SK-N-SH (cell line): ENCODE results near the gene CSPG5. TPM values are rescaled to one million over a fixed set of nuclear protein-coding genes. Genes with fewer than 3 reads are reported as not detected.

Experiments used
- CTCF ChIA-PET: fragments of 300-600, 350-600 bp; formaldehyde crosslinking; extraction: SDS; loops from one replicate; lab custom pipeline; 2021; lab: Yijun Ruan, JAX
- POLR2A ChIA-PET: fragments of 350-600 bp; sonication (Branson Sonifier 250); formaldehyde crosslinking; extraction: SDS; loops from one replicate; lab custom pipeline; 2020; ENCODE audit warnings: antibody characterized with exemption, inconsistent platforms; lab: Yijun Ruan, JAX
- DNase-seq: peaks from one replicate; pipeline ENCODE4 v3.0.0; 2012
- H2AFZ ChIP-seq: fragments of 200-600 bp; sonication (generic); 2 replicates; pipeline ENCODE4 v1.8.1; 2016; ENCODE audit warnings: antibody characterized with exemption, mild to moderate bottlenecking, low read depth
- H3F3A ChIP-seq: fragments of 200-600 bp; sonication (generic); replicated peaks from 2 replicates; pipeline ENCODE3; 2016; ENCODE audit warnings: antibody characterized with exemption, mild to moderate bottlenecking; ENCODE audit not compliant: insufficient read depth
- H3K27ac ChIP-seq, 2 experiments: fragments of 200-500 bp in 1 of 2; fragments of 200-600 bp in 1 of 2; sonication (Bioruptor generic) in 1 of 2; sonication (generic), shearing (Covaris generic) in 1 of 2; 2 replicates each; pipeline versions ENCODE4 v1.5.1 to v1.6.1; 2014 to 2016; ENCODE audit warnings: low read depth in 2 of 2, inconsistent platforms in 1 of 2, low read length in 1 of 2, mild to moderate bottlenecking in 1 of 2, mixed read lengths in 1 of 2
- H3K27me3 ChIP-seq: fragments of 200-600 bp; sonication (generic), shearing (Covaris generic); 2 replicates; pipeline ENCODE4 v1.6.1; 2016; ENCODE audit warnings: mixed run types; ENCODE audit not compliant: insufficient read depth
- H3K36me3 ChIP-seq, 2 experiments: fragments of 200-500 bp in 1 of 2; fragments of 200-600 bp in 1 of 2; sonication (Bioruptor generic) in 1 of 2; sonication (generic) in 1 of 2; replicated peaks in 1 of 2; 2 replicates each; pipeline versions ENCODE3 to v1.5.1; 2014 to 2016; ENCODE audit warnings: low read length in 1 of 2, mild to moderate bottlenecking in 1 of 2; ENCODE audit not compliant: insufficient read depth in 2 of 2, control insufficient read depth in 1 of 2
- H3K4me1 ChIP-seq, 2 experiments: fragments of 200-500 bp in 1 of 2; fragments of 200-600 bp in 1 of 2; sonication (Bioruptor generic) in 1 of 2; sonication (generic), shearing (Covaris generic) in 1 of 2; 2 replicates each; pipeline versions ENCODE4 v1.5.1 to v1.6.1; 2014 to 2016; ENCODE audit warnings: low read depth in 1 of 2, low read length in 1 of 2, mixed run types in 1 of 2; ENCODE audit not compliant: insufficient read depth in 2 of 2, control insufficient read depth in 1 of 2
- H3K4me2 ChIP-seq: fragments of 200-600 bp; sonication (generic), shearing (Covaris generic); 2 replicates; pipeline ENCODE4 v1.6.1; 2017; ENCODE audit warnings: mixed run types
- H3K4me3 ChIP-seq, 2 experiments: fragments of 200-500 bp in 1 of 2; fragments of 200-600 bp in 1 of 2; sonication (Bioruptor generic) in 1 of 2; sonication (generic), shearing (Covaris generic) in 1 of 2; 2 replicates each; pipeline versions ENCODE4 v1.5.1 to v1.8.1; 2014 to 2016; ENCODE audit warnings: low read depth in 2 of 2, inconsistent platforms in 1 of 2, low read length in 1 of 2, mild to moderate bottlenecking in 1 of 2, mixed read lengths in 1 of 2, moderate library complexity in 1 of 2
- H3K79me2 ChIP-seq: fragments of 200-600 bp; sonication (generic); 2 replicates; pipeline ENCODE4 v1.8.1; 2017; ENCODE audit warnings: mild to moderate bottlenecking; ENCODE audit not compliant: insufficient read depth
- H3K9ac ChIP-seq: fragments of 200-600 bp; sonication (generic); 2 replicates; pipeline ENCODE4 v1.6.1; 2017; ENCODE audit warnings: mixed run types
- H3K9me2 ChIP-seq: fragments of 200-600 bp; sonication (generic); 2 replicates; pipeline ENCODE4 v1.6.1; 2017; ENCODE audit warnings: mixed run types
- H3K9me3 ChIP-seq: fragments of 200-600 bp; sonication (generic); 2 replicates; pipeline ENCODE4 v1.6.1; 2017; ENCODE audit warnings: mixed run types, mild to moderate bottlenecking, moderate library complexity
- H4K20me1 ChIP-seq: fragments of 200-600 bp; sonication (generic); 2 replicates; pipeline ENCODE4 v1.6.1; 2017; ENCODE audit warnings: mild to moderate bottlenecking, mixed run types; ENCODE audit not compliant: insufficient read depth
- CHD2 ChIP-seq: fragments of 150-350 bp; IDR thresholded peaks from 2 replicates; pipeline ENCODE4 v1.6.1; 2018; ENCODE audit warnings: low read length; ENCODE audit not compliant: partially characterized antibody
- ELF1 ChIP-seq: IDR thresholded peaks from 2 replicates; pipeline ENCODE4 v1.4.0; 2012
- EZH2phosphoT487 ChIP-seq: fragments of 200-600 bp; sonication (generic); IDR thresholded peaks from 2 replicates; pipeline ENCODE4 v1.6.1; 2017; ENCODE audit warnings: low read depth, mixed run types, mild to moderate bottlenecking, antibody characterized with exemption, moderate library complexity, borderline replicate concordance
- FOSL2 ChIP-seq: IDR thresholded peaks from 2 replicates; pipeline ENCODE4 v1.4.0; 2012; ENCODE audit warnings: low read depth, mild to moderate bottlenecking, moderate library complexity, borderline replicate concordance
- GATA2 ChIP-seq: sonication (generic); formaldehyde crosslinking; IDR thresholded peaks from 2 replicates; pipeline ENCODE4 v1.5.0; 2020; ENCODE audit warnings: mild to moderate bottlenecking, missing genetic modification reagents
- JUND ChIP-seq: IDR thresholded peaks from 2 replicates; pipeline ENCODE4 v1.4.0; 2012
- MEF2A ChIP-seq: IDR thresholded peaks from 2 replicates; pipeline ENCODE4 v1.4.0; 2012; ENCODE audit warnings: low read depth, borderline replicate concordance
- NFIC ChIP-seq: IDR thresholded peaks from 2 replicates; pipeline ENCODE4 v1.4.0; 2012; ENCODE audit warnings: borderline replicate concordance
- RFX5 ChIP-seq: IDR thresholded peaks from 2 replicates; pipeline ENCODE4 v1.6.1; 2012; ENCODE audit warnings: mild to moderate bottlenecking, improper control_type of control experiment, low read length
- RXRA ChIP-seq: IDR thresholded peaks from 2 replicates; pipeline ENCODE4 v1.4.0; 2012; ENCODE audit warnings: low read depth, mild to moderate bottlenecking, borderline replicate concordance
- WGBS: methylation state at CpG from one replicate; pipeline ENCODE4 v1.1.6; 2017; ENCODE audit warnings: low lambda C conversion rate; 5-methylcytosine and 5-hydroxymethylcytosine counted together
- polyA plus RNA-seq, 3 experiments: library from polyadenylated mRNA; depleted of rRNA; stranded (reverse); fragments of >200 nt; gene quantifications; 2 replicates each; pipeline ENCODE4 v1.2.3, GENCODE V29; 2012
- TF ChIP-seq, protein P1 (sequence below): fragments of 200-600 bp; sonication (generic); IDR thresholded peaks from 2 replicates; pipeline ENCODE4 v1.6.1; 2017; ENCODE audit warnings: antibody characterized with exemption, mild to moderate bottlenecking, moderate library complexity
- TF ChIP-seq, protein P2 (sequence below): IDR thresholded peaks from 2 replicates; pipeline ENCODE4 v1.4.0; 2012; ENCODE audit warnings: low read depth, borderline replicate concordance

CSPG5 gene
- polyA plus RNA-seq, 1 of the 3 experiments (the other 2 are of a cell fraction): 0.58 TPM

DNA sequence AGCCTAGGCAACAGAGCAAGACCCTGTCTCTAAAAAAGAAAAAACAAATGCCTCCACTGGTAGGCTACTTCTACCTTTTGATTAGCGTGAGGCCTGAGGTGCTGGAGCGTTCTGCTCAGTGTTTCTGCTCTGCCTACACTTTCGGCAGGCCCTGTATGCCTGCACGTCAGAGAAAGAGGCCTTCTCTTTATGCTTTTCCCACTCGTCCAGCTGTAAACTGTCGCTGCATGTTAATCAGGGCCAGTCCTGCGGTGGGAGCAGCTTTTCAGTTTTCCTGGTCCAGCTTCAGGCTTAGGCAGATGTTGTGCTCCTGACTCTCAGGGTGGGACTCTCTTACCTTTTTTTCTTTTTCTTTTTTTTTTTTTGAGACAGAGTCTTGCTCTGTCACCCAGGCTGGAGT is 25.3 kb downstream of the CSPG5 start:
- Histone ChIP-seq H3K9me2 (no peaks in the 10 kb centered on the region), H3K4me2 (no peak overlapping the region), H3K4me1 (no peaks in the 10 kb centered on the region), H3K4me3 (no peak overlapping the region), H3K9ac (no peak overlapping the region), H4K20me1 (no peaks in the 10 kb centered on the region), H3K36me3 (no peaks in the 10 kb centered on the region), H2AFZ (no peak overlapping the region), H3F3A (peaks cover 2% of the 10 kb centered on the region), H3K27ac (no peak overlapping the region), H3K27me3 (no peaks in the 10 kb centered on the region; the same call in 1 of the 2 replicates), H3K79me2 (no peaks in the 10 kb centered on the region), H3K9me3 (no peaks in the 10 kb centered on the region)
- 85% methylated on average over 7 of the region's 7 CpGs for WGBS
- ChIA-PET CTCF (interaction anchor here (1.2 kb wide), 1 partner anchor 20 kb away, joined by 3 read pairs; no protein-coding TSS in a partner anchor), POLR2A (no interaction called here)
- no peak for DNase-seq
- TF ChIP-seq, protein P1, sequence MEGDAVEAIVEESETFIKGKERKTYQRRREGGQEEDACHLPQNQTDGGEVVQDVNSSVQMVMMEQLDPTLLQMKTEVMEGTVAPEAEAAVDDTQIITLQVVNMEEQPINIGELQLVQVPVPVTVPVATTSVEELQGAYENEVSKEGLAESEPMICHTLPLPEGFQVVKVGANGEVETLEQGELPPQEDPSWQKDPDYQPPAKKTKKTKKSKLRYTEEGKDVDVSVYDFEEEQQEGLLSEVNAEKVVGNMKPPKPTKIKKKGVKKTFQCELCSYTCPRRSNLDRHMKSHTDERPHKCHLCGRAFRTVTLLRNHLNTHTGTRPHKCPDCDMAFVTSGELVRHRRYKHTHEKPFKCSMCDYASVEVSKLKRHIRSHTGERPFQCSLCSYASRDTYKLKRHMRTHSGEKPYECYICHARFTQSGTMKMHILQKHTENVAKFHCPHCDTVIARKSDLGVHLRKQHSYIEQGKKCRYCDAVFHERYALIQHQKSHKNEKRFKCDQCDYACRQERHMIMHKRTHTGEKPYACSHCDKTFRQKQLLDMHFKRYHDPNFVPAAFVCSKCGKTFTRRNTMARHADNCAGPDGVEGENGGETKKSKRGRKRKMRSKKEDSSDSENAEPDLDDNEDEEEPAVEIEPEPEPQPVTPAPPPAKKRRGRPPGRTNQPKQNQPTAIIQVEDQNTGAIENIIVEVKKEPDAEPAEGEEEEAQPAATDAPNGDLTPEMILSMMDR: no peak
- no peak for TF ChIP-seq JUND
- no peak for TF ChIP-seq RFX5
- no peak for TF ChIP-seq RXRA
- no peak for TF ChIP-seq MEF2A
- no peak for TF ChIP-seq ELF1
- no peak for TF ChIP-seq NFIC
- no peak for TF ChIP-seq CHD2
- TF ChIP-seq, protein P2, sequence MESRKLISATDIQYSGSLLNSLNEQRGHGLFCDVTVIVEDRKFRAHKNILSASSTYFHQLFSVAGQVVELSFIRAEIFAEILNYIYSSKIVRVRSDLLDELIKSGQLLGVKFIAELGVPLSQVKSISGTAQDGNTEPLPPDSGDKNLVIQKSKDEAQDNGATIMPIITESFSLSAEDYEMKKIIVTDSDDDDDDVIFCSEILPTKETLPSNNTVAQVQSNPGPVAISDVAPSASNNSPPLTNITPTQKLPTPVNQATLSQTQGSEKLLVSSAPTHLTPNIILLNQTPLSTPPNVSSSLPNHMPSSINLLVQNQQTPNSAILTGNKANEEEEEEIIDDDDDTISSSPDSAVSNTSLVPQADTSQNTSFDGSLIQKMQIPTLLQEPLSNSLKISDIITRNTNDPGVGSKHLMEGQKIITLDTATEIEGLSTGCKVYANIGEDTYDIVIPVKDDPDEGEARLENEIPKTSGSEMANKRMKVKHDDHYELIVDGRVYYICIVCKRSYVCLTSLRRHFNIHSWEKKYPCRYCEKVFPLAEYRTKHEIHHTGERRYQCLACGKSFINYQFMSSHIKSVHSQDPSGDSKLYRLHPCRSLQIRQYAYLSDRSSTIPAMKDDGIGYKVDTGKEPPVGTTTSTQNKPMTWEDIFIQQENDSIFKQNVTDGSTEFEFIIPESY: no peak

DNA sequence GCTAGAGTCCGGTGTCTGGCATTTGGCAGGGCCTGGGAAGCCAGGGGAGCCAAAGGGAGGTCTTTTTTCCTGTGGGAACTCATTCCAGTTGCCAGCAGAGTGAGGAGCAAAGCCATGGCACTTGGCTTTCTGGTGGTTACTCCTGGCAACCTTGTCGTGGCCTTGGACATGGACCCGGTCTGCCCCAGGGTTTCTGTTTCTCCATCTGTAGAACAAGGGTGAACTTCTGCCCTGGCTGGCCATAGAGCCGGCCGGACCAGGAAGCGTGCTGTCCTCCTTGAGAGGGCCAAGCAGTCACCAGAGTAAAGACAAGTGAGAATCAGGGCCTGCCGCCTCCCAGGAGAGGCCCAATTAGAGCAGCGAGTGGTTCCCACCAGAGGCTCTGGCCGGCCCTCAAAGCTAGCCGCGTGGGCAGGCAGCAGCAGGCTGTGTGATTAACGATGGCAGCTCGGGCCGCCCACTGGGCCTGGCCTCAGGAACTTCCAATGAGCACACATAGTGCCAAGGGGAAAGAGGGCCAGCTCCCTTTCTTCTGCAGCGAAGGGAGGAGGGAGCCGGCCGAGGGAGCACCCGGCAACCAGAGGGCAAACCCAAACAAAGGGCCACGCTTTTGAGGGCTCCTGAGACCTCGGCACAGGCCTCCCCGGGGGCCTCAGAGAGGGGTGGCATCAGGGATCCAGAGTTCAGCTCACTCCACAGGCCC is 36.0 kb downstream of the CSPG5 start:
- no peaks in the 10 kb centered on the region for H3F3A ChIP-seq
- H3K79me2 ChIP-seq: no peaks in the 10 kb centered on the region
- 94% methylated on average over 18 of the region's 21 CpGs for WGBS
- H3K4me1 ChIP-seq: no peaks in the 10 kb centered on the region
- no peak overlapping the region for H2AFZ ChIP-seq
- no peaks in the 10 kb centered on the region for H3K27me3 ChIP-seq
- H3K9ac ChIP-seq: no peak overlapping the region
- ChIA-PET POLR2A (interaction anchor here (0.6 kb wide), 1 partner anchor 260 kb away, joined by 3 read pairs; no protein-coding TSS in a partner anchor), CTCF (interaction anchor here (1.8 kb wide), 1 partner anchor 20 kb away, joined by 7 read pairs; no protein-coding TSS in a partner anchor)
- no peaks in the 10 kb centered on the region for H4K20me1 ChIP-seq
- DNase-seq: no peak
- TF ChIP-seq FOSL2 (no peak), GATA2 (CRISPR knock-in tag) (no peak), EZH2phosphoT487 (no peak), RXRA (no peak)
- H3K4me2 ChIP-seq: no peak overlapping the region
- H3K9me2 ChIP-seq: no peaks in the 10 kb centered on the region
- no peaks in the 10 kb centered on the region for H3K36me3 ChIP-seq
- H3K27ac ChIP-seq: no peak overlapping the region
- no peaks in the 10 kb centered on the region for H3K9me3 ChIP-seq
- H3K4me3 ChIP-seq: no peak overlapping the region
